IMR-90 (cell line): ENCODE data around the gene VPS11. TPM values are rescaled to one million over a fixed set of nuclear protein-coding genes. Genes with fewer than 3 reads are reported as not detected.

Experiments
- ATAC-seq: fragments of 200-7000 bp; cut with Tn5 transposase; 2 replicates; pipeline ENCODE4 v1.9.1; 2020; ENCODE audit warnings: low read depth, mild to moderate bottlenecking, moderate library complexity
- BruUV-seq: library from RNA; stranded (reverse); fragments of 400-500 nt; replicated peaks from 2 replicates; lab custom pipeline; 2021; lab: Mats Ljungman, UMichigan
- CTCF ChIA-PET: fragments of 300-600 bp; formaldehyde crosslinking; extraction: SDS; loops from one replicate; lab custom pipeline; 2021; ENCODE audit warnings: antibody characterized with exemption; lab: Yijun Ruan, JAX
- POLR2A ChIA-PET: fragments of 300-600 bp; sonication (Branson Sonifier 250); formaldehyde crosslinking; loops from one replicate; lab custom pipeline; 2022; ENCODE audit warnings: antibody characterized with exemption; ENCODE audit not compliant: unreplicated experiment; lab: Charles Lee
- DNase-seq: peaks from one replicate; pipeline ENCODE4 v3.0.0; 2013
- H2AFZ ChIP-seq: replicated peaks from 2 replicates; pipeline ENCODE3; 2013; ENCODE audit warnings: low read length, mild to moderate bottlenecking; ENCODE audit not compliant: poor library complexity
- H2AK5ac ChIP-seq: 2 replicates; pipeline ENCODE4 v1.6.1; 2013; ENCODE audit warnings: low read depth, low read length, inconsistent platforms
- H2AK9ac ChIP-seq: replicated peaks from 2 replicates; pipeline ENCODE3; 2013; ENCODE audit warnings: mild to moderate bottlenecking, low read depth, low read length, moderate library complexity; ENCODE audit not compliant: poor library complexity
- H2BK120ac ChIP-seq: 2 replicates; pipeline ENCODE4 v1.6.1; 2013; ENCODE audit warnings: low read depth, low read length, inconsistent platforms
- H2BK15ac ChIP-seq: 3 replicates; pipeline ENCODE4 v1.6.1; 2013; ENCODE audit warnings: low read depth, low read length, inconsistent platforms
- H2BK20ac ChIP-seq: 2 replicates; pipeline ENCODE4 v1.6.1; 2013; ENCODE audit warnings: low read depth, mild to moderate bottlenecking, inconsistent platforms, low read length, moderate library complexity
- H2BK5ac ChIP-seq: 2 replicates; pipeline ENCODE4 v1.6.1; 2013; ENCODE audit warnings: mild to moderate bottlenecking, low read depth, low read length, inconsistent platforms; ENCODE audit not compliant: poor library complexity, severe bottlenecking
- H3K14ac ChIP-seq: replicated peaks from 2 replicates; pipeline ENCODE4 v1.6.1; 2013; ENCODE audit warnings: low read depth, low read length, inconsistent platforms
- H3K18ac ChIP-seq: 2 replicates; pipeline ENCODE4 v1.6.1; 2013; ENCODE audit warnings: low read depth, low read length, control low read depth
- H3K23ac ChIP-seq: 2 replicates; pipeline ENCODE4 v1.6.1; 2013; ENCODE audit warnings: low read depth, low read length, inconsistent platforms
- H3K27ac ChIP-seq: 2 replicates; pipeline ENCODE4 v1.5.1; 2013; ENCODE audit warnings: mild to moderate bottlenecking, control low read depth, low read length; ENCODE audit not compliant: insufficient read depth
- H3K27me3 ChIP-seq: 2 replicates; pipeline ENCODE4 v1.6.1; 2013; ENCODE audit warnings: low read length; ENCODE audit not compliant: control insufficient read depth, insufficient read depth
- H3K36me3 ChIP-seq: 2 replicates; pipeline ENCODE4 v1.6.1; 2013; ENCODE audit warnings: low read length, mixed read lengths; ENCODE audit not compliant: control insufficient read depth, insufficient read depth
- H3K4ac ChIP-seq: 2 replicates; pipeline ENCODE4 v1.6.1; 2013; ENCODE audit warnings: low read depth, low read length, inconsistent platforms
- H3K4me1 ChIP-seq: 2 replicates; pipeline ENCODE4 v1.6.1; 2013; ENCODE audit warnings: low read length, mixed read lengths; ENCODE audit not compliant: control insufficient read depth, insufficient read depth
- H3K4me2 ChIP-seq: 2 replicates; pipeline ENCODE4 v1.6.1; 2013; ENCODE audit warnings: low read depth, mild to moderate bottlenecking, control low read depth, low read length, moderate library complexity
- H3K4me3 ChIP-seq: 2 replicates; pipeline ENCODE4 v1.5.1; 2013; ENCODE audit warnings: low read depth, mild to moderate bottlenecking, control low read depth, low read length, moderate library complexity; ENCODE audit not compliant: insufficient read depth
- H3K56ac ChIP-seq: 2 replicates; pipeline ENCODE4 v1.6.1; 2013; ENCODE audit warnings: low read length, inconsistent platforms; ENCODE audit not compliant: insufficient read depth; ENCODE audit errors: extremely low read depth
- H3K79me1 ChIP-seq, 2 experiments: 2 replicates each; pipeline ENCODE4 v1.6.1; 2013; ENCODE audit warnings: low read length in 2 of 2, inconsistent platforms in 1 of 2, low read depth in 1 of 2
- H3K9ac ChIP-seq: 2 replicates; pipeline ENCODE4 v1.6.1; 2013; ENCODE audit warnings: low read depth, low read length, control low read depth
- H3K9me1 ChIP-seq: 2 replicates; pipeline ENCODE4 v1.6.1; 2013; ENCODE audit warnings: low read length, inconsistent platforms; ENCODE audit not compliant: insufficient read depth
- H3K9me3 ChIP-seq: 2 replicates; pipeline ENCODE4 v1.6.1; 2013; ENCODE audit warnings: low read length; ENCODE audit not compliant: control insufficient read depth, insufficient read depth
- H4K20me1 ChIP-seq: 2 replicates; pipeline ENCODE4 v1.6.1; 2013; ENCODE audit warnings: low read length, inconsistent platforms; ENCODE audit not compliant: insufficient read depth
- H4K5ac ChIP-seq: 2 replicates; pipeline ENCODE4 v1.6.1; 2013; ENCODE audit warnings: mild to moderate bottlenecking, low read depth, low read length, control low read depth
- H4K8ac ChIP-seq, 2 experiments: 2 replicates each; pipeline ENCODE4 v1.6.1; 2013; ENCODE audit warnings: low read depth in 2 of 2, low read length in 2 of 2, control low read depth in 1 of 2, inconsistent platforms in 1 of 2
- H4K91ac ChIP-seq: 2 replicates; pipeline ENCODE4 v1.6.1; 2013; ENCODE audit warnings: low read depth, low read length, inconsistent platforms; ENCODE audit not compliant: insufficient read depth
- BHLHE40 ChIP-seq: fragments of 150-350 bp; IDR thresholded peaks from 2 replicates; pipeline ENCODE4 v1.6.1; 2016; ENCODE audit warnings: mild to moderate bottlenecking, low read depth, low read length
- CEBPB ChIP-seq: IDR thresholded peaks from 2 replicates; pipeline ENCODE4 v1.6.1; 2012; ENCODE audit warnings: low read depth, low read length, improper control_type of control experiment
- CHD1 ChIP-seq: IDR thresholded peaks from 2 replicates; pipeline ENCODE4 v1.6.1; 2012; ENCODE audit warnings: low read depth, low read length, improper control_type of control experiment
- CTCF ChIP-seq: conservative IDR thresholded peaks from 2 replicates; pipeline ENCODE4 v1.5.1; 2012; ENCODE audit warnings: mild to moderate bottlenecking, low read depth, low read length, improper control_type of control experiment
- ELK1 ChIP-seq: fragments of 150-350 bp; IDR thresholded peaks from 2 replicates; pipeline ENCODE4 v1.6.1; 2016; ENCODE audit warnings: low read depth, mild to moderate bottlenecking, low read length, moderate library complexity, borderline replicate concordance
- FOS ChIP-seq: fragments of 150-350 bp; IDR thresholded peaks from 2 replicates; pipeline ENCODE4 v1.6.1; 2016; ENCODE audit warnings: low read depth, low read length
- MAFK ChIP-seq: IDR thresholded peaks from 2 replicates; pipeline ENCODE4 v1.6.1; 2012; ENCODE audit warnings: low read depth, low read length, improper control_type of control experiment
- MXI1 ChIP-seq: IDR thresholded peaks from 2 replicates; pipeline ENCODE4 v1.6.1; 2012; ENCODE audit warnings: low read depth, mild to moderate bottlenecking, low read length, moderate library complexity, borderline replicate concordance
- NFE2L2 ChIP-seq: fragments of 150-350 bp; IDR thresholded peaks from 2 replicates; pipeline ENCODE4 v1.6.1; 2016; ENCODE audit warnings: low read depth, mild to moderate bottlenecking, low read length
- POLR2A ChIP-seq: IDR thresholded peaks from 2 replicates; pipeline ENCODE4 v1.6.1; 2012; ENCODE audit warnings: mild to moderate bottlenecking, low read depth, low read length
- RAD21 ChIP-seq: IDR thresholded peaks from 2 replicates; pipeline ENCODE4 v1.6.1; 2012; ENCODE audit warnings: low read length, improper control_type of control experiment
- RCOR1 ChIP-seq: IDR thresholded peaks from 2 replicates; pipeline ENCODE4 v1.6.1; 2012; ENCODE audit warnings: mild to moderate bottlenecking, low read length, improper control_type of control experiment; ENCODE audit not compliant: insufficient replicate concordance
- RFX5 ChIP-seq: IDR thresholded peaks from 2 replicates; pipeline ENCODE4 v1.8.0; 2012; ENCODE audit warnings: low read depth, mild to moderate bottlenecking, low read length, moderate library complexity
- SMC3 ChIP-seq: fragments of 150-350 bp; IDR thresholded peaks from 2 replicates; pipeline ENCODE4 v1.6.1; 2016; ENCODE audit warnings: low read depth, mild to moderate bottlenecking, antibody characterized with exemption, low read length, moderate library complexity
- USF2 ChIP-seq: fragments of 150-350 bp; IDR thresholded peaks from 2 replicates; pipeline ENCODE4 v1.6.1; 2017; ENCODE audit warnings: mild to moderate bottlenecking, antibody characterized with exemption, low read length, low read depth
- WGBS, 2 experiments: methylation state at CpG; one replicate each; pipeline versions ENCODE4 v1.1.5 to v1.1.7; 2013; ENCODE audit warnings: missing lambda C conversion rate in 2 of 2; ENCODE audit not compliant: insufficient read length in 1 of 2; ENCODE audit errors: extremely low coverage in 2 of 2; 5-methylcytosine and 5-hydroxymethylcytosine counted together
- dilution Hi-C: fragments of 300-500 bp; cut with HindIII; formaldehyde crosslinking; loops from one replicate; pipeline ENCODE4 v1.14.3; 2018; ENCODE audit warnings: low sequenced_read_pairs; ENCODE audit not compliant: unreplicated experiment
- in situ Hi-C: fragments of 300-500 bp; cut with MboI; formaldehyde crosslinking; loops from 3 replicates; pipeline ENCODE4 v1.14.3; 2019; ENCODE audit warnings: low sequenced_read_pairs, inconsistent platforms, mixed read lengths
- intact Hi-C: fragments of 100-400 bp; cut with micrococcal nuclease; formaldehyde crosslinking; loops from 2 replicates; pipeline ENCODE4 v1.10.0; 2022
- polyA plus RNA-seq, 3 experiments: library from polyadenylated mRNA; depleted of rRNA; stranded (reverse); fragments of >200 nt; gene quantifications; 2 replicates each; pipeline ENCODE4 v1.2.3, GENCODE V29; 2012; ENCODE audit warnings: low replicate concordance in 1 of 3
- total RNA-seq: library from RNA; depleted of rRNA; stranded (reverse); fragments of >200 nt; gene quantifications from 2 replicates; pipeline ENCODE4 v1.2.3, GENCODE V29; 2012

The VPS11 gene
- total and polyA plus RNA-seq, 2 of the 4 experiments (the other 2 are of a cell fraction) = 19.7 to 30.5 TPM

- H3K36me3 ChIP-seq = peaks cover 25% of the 10 kb centered on the region
- no peaks in the 10 kb centered on the region; the same call in 1 of the 2 replicates for H4K20me1 ChIP-seq
- BruUV-seq = no TSS peak
- intact Hi-C loops = no loop called here
- ChIA-PET CTCF (no interaction called here), POLR2A (no interaction called here)
- in situ Hi-C loops = no loop called here
- no peak overlapping the region for H3K4ac ChIP-seq
- no peak for ATAC-seq
- no peak overlapping the region for H3K4me3 ChIP-seq
- no peak overlapping the region for H2AK9ac ChIP-seq
- H2AK5ac ChIP-seq = no peak overlapping the region
- H4K8ac ChIP-seq = no peak overlapping the region
- H2BK120ac ChIP-seq = no peak overlapping the region
- no peak overlapping the region for H4K91ac ChIP-seq
- no peak for DNase-seq
- H2BK5ac ChIP-seq = no peak overlapping the region
- no peaks in the 10 kb centered on the region for H3K9me3 ChIP-seq
- H3K9me1 ChIP-seq = no peaks in the 10 kb centered on the region; the same call in 1 of the 2 replicates
- no peak overlapping the region for H2AFZ ChIP-seq
- no peak overlapping the region for H3K23ac ChIP-seq
- peaks cover 13 to 50% of the 10 kb centered on the region in 2 experiments; a peak in 3 of 4 replicates for H3K79me1 ChIP-seq
- TF ChIP-seq RAD21 (no peak), FOS (no peak), BHLHE40 (no peak), RCOR1 (no peak), RFX5 (no peak), CHD1 (no peak), SMC3 (no peak), POLR2A (no peak), USF2 (no peak), MAFK (no peak), MXI1 (no peak), CEBPB (no peak), CTCF (no peak), ELK1 (no peak), NFE2L2 (no peak)
- dilution Hi-C loops = no loop called here
- H3K4me1 ChIP-seq = no peaks in the 10 kb centered on the region
- no peak overlapping the region for H3K9ac ChIP-seq
- H3K27me3 ChIP-seq = no peaks in the 10 kb centered on the region
- no peak overlapping the region for H3K4me2 ChIP-seq
- no peak overlapping the region for H2BK20ac ChIP-seq
- H4K5ac ChIP-seq = no peak overlapping the region
- H3K14ac ChIP-seq = no peak overlapping the region
- WGBS, 2 experiments = 92% methylated on average over 3 of the region's 5 CpGs; no CpG with 5 or more reads in 1 of the 2 experiments
- H3K27ac ChIP-seq = no peak overlapping the region
- no peak overlapping the region for H2BK15ac ChIP-seq
- H3K56ac ChIP-seq = no peak overlapping the region
- no peak overlapping the region for H3K18ac ChIP-seq
Measured at GRCh38 chr11:119025541-119025940, 42.1 kb upstream of the VPS11 start.
